PC-9 (cell line): ENCODE data around the gene SVOP.

ENCODE experiments used
- CTCF ChIP-seq: fragments of 200-600 bp; sonication (generic); conservative IDR thresholded peaks from 2 replicates; pipeline ENCODE4 v1.6.1; 2017; ENCODE audit warnings: mixed run types, antibody characterized with exemption, mild to moderate bottlenecking, moderate library complexity
- EZH2 ChIP-seq: fragments of 200-600 bp; sonication (generic); IDR thresholded peaks from 2 replicates; pipeline ENCODE4 v1.8.0; 2017; ENCODE audit warnings: antibody characterized with exemption, low read depth

DNA sequence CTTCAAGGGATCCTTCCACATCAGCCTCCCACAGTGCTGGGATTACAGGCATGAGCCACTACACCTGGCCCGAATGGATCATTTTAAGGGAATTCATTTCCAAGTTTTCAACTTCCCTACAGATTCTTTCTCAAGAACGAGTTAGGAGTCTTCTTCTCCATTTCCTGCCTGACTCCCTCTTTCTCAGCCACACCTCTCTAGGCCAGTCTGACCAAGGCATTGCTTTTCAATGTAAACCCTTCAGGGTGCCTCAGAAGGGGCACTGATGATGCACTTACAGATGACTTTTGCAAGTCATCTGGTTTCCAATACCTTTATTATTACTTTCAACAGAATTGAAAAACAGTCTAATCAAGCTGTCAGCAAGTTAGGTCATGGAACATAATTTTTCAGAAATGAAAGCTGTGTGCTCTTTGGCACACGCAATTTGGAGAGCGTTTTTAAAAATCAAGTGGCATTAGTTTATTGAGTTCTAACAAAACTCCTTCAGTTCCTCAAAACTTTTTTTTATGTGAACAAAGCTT, 47.2 kb downstream of the SVOP start:
- TF ChIP-seq CTCF (no peak), EZH2 (no peak)
